Measurements from ENCODE around the gene PDE10A. TPM values are rescaled to one million over a fixed set of nuclear protein-coding genes. Genes with fewer than 3 reads are reported as not detected.

PDE10A gene
- total and polyA plus RNA-seq, 2 experiments from 2014 or later, result 2.0 to 7.2 TPM

- no peaks in the 10 kb centered on the region for H3K27me3 ChIP-seq
- H3K9me3 ChIP-seq (ENCODE audit: low read depth), result no peaks in the 10 kb centered on the region
- H3K79me2 ChIP-seq, result no peaks in the 10 kb centered on the region
- H3K36me3 ChIP-seq (replicated peaks; ENCODE audit: insufficient read depth, low read depth), result no peaks in the 10 kb centered on the region
- H4K20me1 ChIP-seq (ENCODE audit: insufficient read depth, poor library complexity, severe bottlenecking), result no peaks in the 10 kb centered on the region
- no peak overlapping the region for H3K4me2 ChIP-seq
- no peaks in the 10 kb centered on the region for H3K9me2 ChIP-seq (replicated peaks; ENCODE audit: insufficient read depth)
- no peak for TF ChIP-seq EZH2phosphoT487 (IDR thresholded peaks at IDR 0.05; ENCODE audit: low read depth, severe bottlenecking, unreplicated experiment)
- TF ChIP-seq EZH2 (IDR thresholded peaks at IDR 0.05; ENCODE audit: borderline replicate concordance), result no peak
- no peak for TF ChIP-seq CTCF (IDR thresholded peaks at IDR 0.05; ENCODE audit: poor library complexity)
- 88% methylated on average over 1 of the region's 1 CpG for WGBS (ENCODE audit: low lambda C conversion rate, missing lambda C conversion rate)
- no peak for DNase-seq (ENCODE audit: low spot score)
- no peaks in the 10 kb centered on the region for H3K4me1 ChIP-seq (ENCODE audit: insufficient read depth)
- H3K4me3 ChIP-seq, result no peak overlapping the region
- H3K27ac ChIP-seq, result no peak overlapping the region
- no peak overlapping the region for H2AFZ ChIP-seq
These were observed 297.7 kb downstream of the PDE10A start for GRCh38 chr6:165365371-165365770.

- no peaks in the 10 kb centered on the region for H3K27me3 ChIP-seq
- H3K9me3 ChIP-seq (ENCODE audit: low read depth), result no peaks in the 10 kb centered on the region
- H3K9me2 ChIP-seq (replicated peaks; ENCODE audit: insufficient read depth), result no peaks in the 10 kb centered on the region
- WGBS (ENCODE audit: low lambda C conversion rate, missing lambda C conversion rate), result 84% methylated on average over 4 of the region's 4 CpGs
- no peak overlapping the region for H3K4me3 ChIP-seq
- H3K4me1 ChIP-seq (ENCODE audit: insufficient read depth), result no peaks in the 10 kb centered on the region
- no peak overlapping the region for H3K27ac ChIP-seq
- no peak overlapping the region for H2AFZ ChIP-seq
- no peaks in the 10 kb centered on the region for H3K79me2 ChIP-seq
- H4K20me1 ChIP-seq (ENCODE audit: insufficient read depth, poor library complexity, severe bottlenecking), result no peaks in the 10 kb centered on the region
- H3K4me2 ChIP-seq, result no peak overlapping the region
- TF ChIP-seq EZH2phosphoT487 (IDR thresholded peaks at IDR 0.05; ENCODE audit: low read depth, severe bottlenecking, unreplicated experiment) (no peak), EZH2 (IDR thresholded peaks at IDR 0.05; ENCODE audit: borderline replicate concordance) (no peak), CTCF (IDR thresholded peaks at IDR 0.05; ENCODE audit: poor library complexity) (no peak)
- no peak for DNase-seq (ENCODE audit: low spot score)
- no peaks in the 10 kb centered on the region for H3K36me3 ChIP-seq (replicated peaks; ENCODE audit: insufficient read depth, low read depth)
These were observed 317.3 kb downstream of the PDE10A start for GRCh38 chr6:165345700-165346099.

- Histone ChIP-seq H3K9me2 (replicated peaks; ENCODE audit: insufficient read depth) (no peaks in the 10 kb centered on the region), H3K27ac (no peak overlapping the region), H3K4me1 (ENCODE audit: insufficient read depth) (no peaks in the 10 kb centered on the region), H3K4me3 (no peak overlapping the region), H3K36me3 (replicated peaks; ENCODE audit: insufficient read depth, low read depth) (no peaks in the 10 kb centered on the region), H4K20me1 (ENCODE audit: insufficient read depth, poor library complexity, severe bottlenecking) (no peaks in the 10 kb centered on the region), H3K27me3 (no peaks in the 10 kb centered on the region), H3K9me3 (ENCODE audit: low read depth) (no peaks in the 10 kb centered on the region), H3K79me2 (no peaks in the 10 kb centered on the region), H3K4me2 (no peak overlapping the region), H2AFZ (no peak overlapping the region)
- TF ChIP-seq CTCF (IDR thresholded peaks at IDR 0.05; ENCODE audit: poor library complexity) (no peak), EZH2phosphoT487 (IDR thresholded peaks at IDR 0.05; ENCODE audit: low read depth, severe bottlenecking, unreplicated experiment) (no peak), EZH2 (IDR thresholded peaks at IDR 0.05; ENCODE audit: borderline replicate concordance) (no peak)
- 87% methylated on average over 5 of the region's 5 CpGs for WGBS (ENCODE audit: low lambda C conversion rate, missing lambda C conversion rate)
- DNase-seq (ENCODE audit: low spot score), result no peak
These were observed 322.5 kb downstream of the PDE10A start for GRCh38 chr6:165340532-165340931.

DNA sequence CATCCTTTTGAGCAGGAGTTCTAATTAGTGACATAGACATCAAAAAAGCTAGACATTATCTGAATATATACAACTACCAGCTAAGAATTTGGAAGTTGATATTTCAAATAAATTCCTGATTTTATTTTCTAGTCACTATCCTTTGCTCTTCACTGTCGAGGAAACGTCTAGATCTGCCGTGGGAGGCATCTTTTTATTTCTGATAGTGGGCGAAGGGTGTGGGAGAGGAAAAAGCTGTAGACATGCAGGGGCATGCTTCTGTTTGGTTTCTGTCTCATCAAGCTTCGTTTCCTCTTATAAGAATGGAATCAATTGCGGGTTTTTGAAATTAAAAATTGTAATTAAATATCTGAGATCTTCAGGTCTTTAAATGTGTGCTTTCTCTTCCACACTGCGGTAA is 337.4 kb downstream of the PDE10A start:
- Histone ChIP-seq H3K79me2 (no peaks in the 10 kb centered on the region), H4K20me1 (ENCODE audit: insufficient read depth, poor library complexity, severe bottlenecking) (no peaks in the 10 kb centered on the region), H3K36me3 (replicated peaks; ENCODE audit: insufficient read depth, low read depth) (no peaks in the 10 kb centered on the region), H2AFZ (no peak overlapping the region), H3K27ac (no peak overlapping the region), H3K4me2 (no peak overlapping the region), H3K9me3 (ENCODE audit: low read depth) (no peaks in the 10 kb centered on the region), H3K4me1 (ENCODE audit: insufficient read depth) (no peaks in the 10 kb centered on the region), H3K4me3 (no peak overlapping the region), H3K9me2 (replicated peaks; ENCODE audit: insufficient read depth) (no peaks in the 10 kb centered on the region), H3K27me3 (no peaks in the 10 kb centered on the region)
- no peak for DNase-seq (ENCODE audit: low spot score)
- TF ChIP-seq CTCF (IDR thresholded peaks at IDR 0.05; ENCODE audit: poor library complexity), result no peak
- no peak for TF ChIP-seq EZH2phosphoT487 (IDR thresholded peaks at IDR 0.05; ENCODE audit: low read depth, severe bottlenecking, unreplicated experiment)
- TF ChIP-seq EZH2 (IDR thresholded peaks at IDR 0.05; ENCODE audit: borderline replicate concordance), result no peak
- WGBS (ENCODE audit: low lambda C conversion rate, missing lambda C conversion rate), result 90% methylated on average over 7 of the region's 7 CpGs
